GM12801 (cell line): ENCODE data around the gene RAP1GDS1.

Experiments
- TF ChIP-seq, protein P1 (sequence below): IDR thresholded peaks from one replicate; pipeline ENCODE4 v1.5.1; 2011; ENCODE audit warnings: control low read depth; ENCODE audit not compliant: insufficient read length; ENCODE audit errors: extremely low read depth

Gene RAP1GDS1

DNA sequence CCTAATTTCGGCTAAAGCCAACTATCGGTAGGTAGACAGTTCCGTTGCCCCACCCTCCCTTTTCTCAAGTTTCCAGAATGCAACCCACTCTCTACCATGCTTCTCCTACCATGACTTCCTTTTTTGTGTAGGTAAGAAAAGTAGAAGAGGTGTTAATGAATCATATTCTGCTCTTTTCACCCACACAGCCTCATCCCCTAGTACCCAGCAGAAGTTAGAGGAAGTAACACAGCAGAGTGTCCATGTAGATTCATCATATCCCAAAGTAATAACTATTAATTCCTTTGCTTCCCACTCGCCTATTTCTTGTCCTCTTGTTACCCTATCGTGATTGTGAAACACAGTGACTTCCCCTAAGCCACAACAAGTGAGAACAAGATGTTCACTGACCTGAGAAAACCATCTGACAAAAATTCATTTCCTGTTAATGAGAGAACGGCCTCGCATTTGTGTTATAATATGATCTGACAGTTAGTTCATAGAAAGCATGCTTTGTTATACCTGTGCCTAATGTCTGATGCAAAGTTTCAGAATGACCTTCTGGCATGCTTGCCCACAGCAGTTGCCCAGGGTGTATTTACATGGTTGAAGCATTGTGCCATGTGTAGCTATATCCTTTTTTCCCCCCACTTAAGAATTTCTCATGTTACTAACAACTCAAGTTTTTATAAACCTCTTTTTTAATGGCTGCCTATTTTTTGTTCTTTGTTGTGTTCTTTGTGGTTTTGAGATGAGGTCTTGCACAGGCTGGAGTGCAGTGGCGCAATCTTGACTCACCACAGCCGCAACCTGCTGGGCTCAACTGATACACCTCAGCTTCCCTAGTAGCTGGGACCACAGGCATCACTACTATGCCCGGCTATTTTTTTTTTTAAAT is 185.6 kb downstream of the RAP1GDS1 start:
- TF ChIP-seq, protein P1, sequence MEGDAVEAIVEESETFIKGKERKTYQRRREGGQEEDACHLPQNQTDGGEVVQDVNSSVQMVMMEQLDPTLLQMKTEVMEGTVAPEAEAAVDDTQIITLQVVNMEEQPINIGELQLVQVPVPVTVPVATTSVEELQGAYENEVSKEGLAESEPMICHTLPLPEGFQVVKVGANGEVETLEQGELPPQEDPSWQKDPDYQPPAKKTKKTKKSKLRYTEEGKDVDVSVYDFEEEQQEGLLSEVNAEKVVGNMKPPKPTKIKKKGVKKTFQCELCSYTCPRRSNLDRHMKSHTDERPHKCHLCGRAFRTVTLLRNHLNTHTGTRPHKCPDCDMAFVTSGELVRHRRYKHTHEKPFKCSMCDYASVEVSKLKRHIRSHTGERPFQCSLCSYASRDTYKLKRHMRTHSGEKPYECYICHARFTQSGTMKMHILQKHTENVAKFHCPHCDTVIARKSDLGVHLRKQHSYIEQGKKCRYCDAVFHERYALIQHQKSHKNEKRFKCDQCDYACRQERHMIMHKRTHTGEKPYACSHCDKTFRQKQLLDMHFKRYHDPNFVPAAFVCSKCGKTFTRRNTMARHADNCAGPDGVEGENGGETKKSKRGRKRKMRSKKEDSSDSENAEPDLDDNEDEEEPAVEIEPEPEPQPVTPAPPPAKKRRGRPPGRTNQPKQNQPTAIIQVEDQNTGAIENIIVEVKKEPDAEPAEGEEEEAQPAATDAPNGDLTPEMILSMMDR = no peak

DNA sequence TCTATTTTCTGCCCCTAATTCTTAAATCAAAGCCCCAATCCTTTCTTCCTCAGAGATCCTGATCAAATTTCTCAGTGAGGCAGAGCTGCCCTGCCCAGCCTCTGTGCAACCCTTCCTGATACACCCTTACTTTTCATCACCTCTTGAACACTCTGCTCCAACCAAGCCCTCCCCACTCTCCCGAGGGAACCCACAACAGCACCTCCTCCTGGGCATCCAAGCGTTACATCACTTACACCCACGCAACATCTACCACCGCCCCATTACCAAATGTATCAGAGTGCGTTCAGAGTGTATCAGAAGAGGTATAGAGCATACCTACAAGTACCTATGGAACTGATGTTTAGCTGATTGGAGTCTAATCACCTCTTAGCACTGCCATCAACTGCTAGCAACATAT is 186.5 kb downstream of the RAP1GDS1 start:
- TF ChIP-seq, protein P1 = no peak

DNA sequence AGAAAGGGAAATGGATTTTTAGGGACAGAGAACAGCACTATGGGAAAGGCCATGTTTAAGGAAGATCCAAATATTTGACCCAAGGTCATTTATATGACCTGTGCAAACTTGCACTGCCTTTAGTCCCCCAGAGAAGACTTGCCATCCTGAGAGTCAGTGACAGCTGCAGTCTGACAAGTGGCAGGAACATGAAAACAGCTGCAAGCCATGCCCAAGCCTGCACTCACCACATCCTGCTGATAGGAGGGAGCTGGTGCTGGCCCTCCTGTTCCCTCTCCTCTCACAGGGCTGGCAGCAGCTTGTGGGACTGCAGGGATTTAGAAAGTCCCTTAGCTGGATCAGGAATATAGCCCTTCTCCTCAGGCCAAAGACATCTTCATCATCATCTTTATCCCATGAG is 187.7 kb downstream of the RAP1GDS1 start:
- TF ChIP-seq, protein P1 = no peak

DNA sequence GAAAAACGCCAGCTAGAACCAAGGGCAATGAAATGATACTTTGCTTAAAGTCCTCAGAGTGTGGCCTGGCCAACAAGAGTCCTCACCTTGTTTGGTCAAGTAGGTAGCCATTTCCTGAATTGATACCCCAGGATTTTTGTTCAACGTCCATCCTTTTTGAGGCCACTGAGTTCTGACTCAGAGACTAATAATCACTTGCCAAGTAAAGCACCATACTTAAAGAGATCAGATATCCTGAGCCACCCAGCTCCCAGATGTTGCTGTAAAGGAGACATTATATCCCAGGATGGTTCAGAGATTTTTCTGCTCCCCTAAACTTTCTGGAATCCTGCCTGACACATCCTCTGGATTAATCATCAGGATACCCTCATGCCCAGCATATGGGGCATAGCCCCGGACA is 190.9 kb downstream of the RAP1GDS1 start:
- TF ChIP-seq, protein P1 = no peak

DNA sequence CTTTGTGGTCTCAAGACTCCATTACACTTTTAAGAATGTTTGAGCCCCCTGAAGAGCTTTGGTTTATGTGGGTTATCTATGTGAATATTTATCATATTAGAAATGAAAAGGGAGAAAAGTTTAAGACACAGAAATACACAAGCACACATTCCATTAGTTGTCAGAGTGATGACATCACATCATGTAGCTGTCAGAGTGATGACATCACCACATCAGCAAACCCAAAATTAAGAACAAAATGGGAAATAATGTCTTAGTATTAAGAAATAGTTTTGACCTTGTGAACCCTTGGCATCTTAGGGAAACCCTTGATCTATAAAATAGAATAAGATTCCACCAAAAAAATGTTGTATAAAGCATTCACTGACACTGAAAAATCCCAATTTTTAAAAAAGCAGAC is 201.3 kb downstream of the RAP1GDS1 start:
- TF ChIP-seq, protein P1 = no peak

DNA sequence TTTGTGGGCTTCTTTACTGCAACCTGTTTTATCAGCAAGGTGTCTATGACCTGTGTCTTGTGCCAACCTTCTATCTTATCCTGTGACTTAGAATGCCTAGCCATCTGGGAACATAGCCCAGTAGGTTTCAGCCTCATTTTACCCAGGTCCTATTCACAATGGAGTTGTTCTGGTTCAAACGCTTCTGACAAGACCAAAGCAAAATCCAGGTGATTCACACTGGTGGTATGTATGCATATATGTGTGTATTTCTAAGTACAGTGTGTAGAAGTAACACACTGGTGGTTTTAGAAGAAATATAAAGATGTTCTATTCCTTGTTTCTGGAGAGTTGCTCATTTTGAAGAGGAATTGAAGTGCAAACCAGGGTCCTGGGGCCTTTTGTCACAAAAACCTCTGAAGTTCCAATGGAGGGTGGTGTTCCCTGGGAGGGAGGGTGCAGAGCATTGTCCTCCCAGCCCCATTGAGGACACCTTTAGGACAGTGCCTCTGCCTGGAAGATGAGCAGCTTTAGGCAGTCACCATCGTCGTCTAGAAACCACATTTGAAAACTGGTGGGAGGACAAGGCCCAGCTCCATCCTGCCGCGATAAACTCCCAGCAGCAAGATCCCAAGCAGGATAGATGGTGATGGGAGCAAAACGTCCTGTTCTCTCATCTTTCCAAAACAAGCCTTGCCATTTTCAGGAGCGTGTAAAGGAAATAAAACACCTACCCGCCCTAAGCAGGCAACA is 205.8 kb downstream of the RAP1GDS1 start:
- TF ChIP-seq, protein P1 = no peak

DNA sequence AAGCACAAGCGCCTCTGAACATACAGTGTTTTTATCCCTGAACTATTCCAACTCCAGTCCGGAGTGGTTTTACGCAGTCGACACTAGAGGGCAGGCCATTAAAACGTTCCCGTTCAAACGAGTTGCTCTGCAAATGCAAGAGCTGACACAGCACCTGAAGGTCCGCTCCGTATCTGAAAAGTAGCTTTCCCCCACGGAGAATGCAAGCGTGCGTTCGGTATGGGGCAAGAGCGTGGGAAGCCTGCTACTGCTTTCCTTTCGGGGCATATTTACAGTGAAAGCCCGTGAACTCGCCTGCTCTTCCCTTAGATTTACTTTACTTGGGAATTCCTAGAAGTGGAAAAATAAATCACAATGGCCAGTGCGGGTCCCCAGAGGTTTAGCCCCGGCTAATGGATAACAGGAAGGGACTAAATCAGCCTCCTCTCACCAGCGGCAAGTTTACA is 206.5 kb downstream of the RAP1GDS1 start:
- TF ChIP-seq, protein P1 = no peak
